ACC112 (cell line): ENCODE measurements around the gene CEP126.
A peak's percentile ranks its signal among the peaks of the same experiment; 100 is the strongest.

Experiments used
- H2AFZ ChIP-seq: fragments of 200-600 bp; sonication (generic); one replicate; pipeline ENCODE4 v1.6.0; 2017; ENCODE audit warnings: antibody characterized with exemption, low read length; ENCODE audit not compliant: unreplicated experiment
- H3K27ac ChIP-seq: fragments of 200-600 bp; sonication (generic); 2 replicates; pipeline ENCODE4 v1.5.1; 2014; ENCODE audit warnings: low read depth, mild to moderate bottlenecking, antibody characterized with exemption, low read length, moderate library complexity
- H3K27me3 ChIP-seq: fragments of 200-600 bp; sonication (generic); 2 replicates; pipeline ENCODE4 v1.6.1; 2014; ENCODE audit warnings: mild to moderate bottlenecking, antibody characterized with exemption, low read length, moderate library complexity, mixed read lengths; ENCODE audit not compliant: insufficient read depth
- H3K36me3 ChIP-seq: fragments of 200-600 bp; sonication (generic); 2 replicates; pipeline ENCODE4 v1.6.1; 2016; ENCODE audit warnings: mild to moderate bottlenecking, antibody characterized with exemption, low read length, moderate library complexity, mixed read lengths; ENCODE audit not compliant: insufficient read depth
- H3K4me1 ChIP-seq: fragments of 200-600 bp; sonication (generic); one replicate; pipeline ENCODE4 v1.6.1; 2016; ENCODE audit warnings: low read length, mixed read lengths; ENCODE audit not compliant: insufficient read depth, unreplicated experiment, control insufficient read depth
- H3K4me3 ChIP-seq: fragments of 200-600 bp; sonication (generic); 2 replicates; pipeline ENCODE4 v1.5.1; 2014; ENCODE audit warnings: mild to moderate bottlenecking, low read depth, low read length
- H3K79me2 ChIP-seq: fragments of 200-600 bp; sonication (generic); one replicate; pipeline ENCODE4 v1.6.0; 2016; ENCODE audit warnings: low read length; ENCODE audit not compliant: control insufficient read depth, unreplicated experiment, insufficient read depth

Gene CEP126

GRCh38 chr11:101894505-101894904, 20.3 kb upstream of the CEP126 start:
- H3K27ac ChIP-seq: no peak overlapping the region
- no peaks in the 10 kb centered on the region for H3K36me3 ChIP-seq
- H3K4me1 ChIP-seq: no peaks in the 10 kb centered on the region
- no peak overlapping the region for H2AFZ ChIP-seq
- no peak overlapping the region for H3K4me3 ChIP-seq
- no peaks in the 10 kb centered on the region for H3K27me3 ChIP-seq
- H3K79me2 ChIP-seq: no peaks in the 10 kb centered on the region

DNA sequence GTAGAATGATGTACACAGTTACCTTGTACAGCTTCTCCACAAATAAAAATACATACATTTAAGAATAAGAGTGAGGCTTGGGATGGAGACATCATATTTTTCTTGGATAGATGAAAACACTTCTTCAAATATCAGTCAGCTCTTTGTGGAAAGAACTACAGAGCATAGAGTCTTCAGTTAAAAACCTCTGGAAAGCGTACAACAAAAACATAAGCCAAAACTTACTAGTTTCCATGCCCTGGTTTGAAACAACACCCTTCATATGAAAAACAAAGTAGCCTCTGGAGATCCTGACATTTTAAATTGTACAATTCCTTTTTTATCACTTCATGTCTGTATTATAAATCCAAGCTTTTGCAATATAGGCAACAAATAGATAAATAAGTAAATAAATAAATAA, 7.0 kb upstream of the CEP126 start:
- Histone ChIP-seq H2AFZ (peak overlapping the region; percentile 92), H3K4me3 (no peak overlapping the region), H3K27ac (peak overlapping the region; percentile 20; the same call in 1 of the 2 replicates), H3K36me3 (no peaks in the 10 kb centered on the region), H3K4me1 (peaks cover 8% of the 10 kb centered on the region), H3K79me2 (no peaks in the 10 kb centered on the region), H3K27me3 (no peaks in the 10 kb centered on the region)

DNA sequence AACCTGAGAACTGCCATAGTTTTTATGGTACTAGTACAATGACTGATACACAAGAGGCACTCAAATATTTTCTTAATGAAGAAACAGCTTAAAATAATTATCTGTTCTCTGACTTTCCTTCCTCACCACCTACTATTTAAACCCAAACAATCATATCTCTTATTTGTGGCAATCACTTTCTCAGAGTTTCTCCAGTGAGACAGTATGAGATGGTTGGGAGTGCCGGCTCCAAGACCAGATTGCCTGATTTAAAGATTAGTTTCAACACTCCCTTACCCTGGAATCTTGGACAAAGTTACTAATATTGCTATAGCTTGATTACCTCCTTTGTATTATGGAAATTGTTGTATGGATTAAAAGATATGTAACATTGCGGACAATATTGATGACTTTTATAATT, 5.7 kb upstream of the CEP126 start:
- no peaks in the 10 kb centered on the region for H3K79me2 ChIP-seq
- H3K36me3 ChIP-seq: no peaks in the 10 kb centered on the region
- H3K4me1 ChIP-seq: peaks cover 21% of the 10 kb centered on the region
- no peak overlapping the region for H3K4me3 ChIP-seq
- no peaks in the 10 kb centered on the region for H3K27me3 ChIP-seq
- peak overlapping the region; percentile 3 for H2AFZ ChIP-seq
- no peak overlapping the region for H3K27ac ChIP-seq

GRCh38 chr11:101912823-101913284, 2.0 kb upstream of the CEP126 start:
- Histone ChIP-seq H3K79me2 (no peaks in the 10 kb centered on the region), H3K36me3 (no peaks in the 10 kb centered on the region), H2AFZ (peak overlapping the region; percentile 35), H3K4me1 (peaks cover 32% of the 10 kb centered on the region), H3K27ac (peak overlapping the region; percentile 97; the same call in 1 of the 2 replicates), H3K4me3 (no peak overlapping the region), H3K27me3 (no peaks in the 10 kb centered on the region)

GRCh38 chr11:101913656-101914055, 1.2 kb upstream of the CEP126 start:
- Histone ChIP-seq H3K27me3 (no peaks in the 10 kb centered on the region), H3K4me1 (peaks cover 32% of the 10 kb centered on the region), H3K27ac (peak overlapping the region; percentile 97), H3K79me2 (no peaks in the 10 kb centered on the region), H3K4me3 (peak overlapping the region; percentile 87), H2AFZ (peak overlapping the region; percentile 93), H3K36me3 (no peaks in the 10 kb centered on the region)

- Histone ChIP-seq H3K36me3 (no peaks in the 10 kb centered on the region), H2AFZ (peak overlapping the region; percentile 93), H3K4me1 (peaks cover 32% of the 10 kb centered on the region), H3K79me2 (no peaks in the 10 kb centered on the region), H3K27me3 (no peaks in the 10 kb centered on the region), H3K27ac (peak overlapping the region; percentile 97), H3K4me3 (peak overlapping the region; percentile 87)
Measured at GRCh38 chr11:101914341-101914737, 471 bp upstream of the CEP126 start.

- H2AFZ ChIP-seq: peak overlapping the region; percentile 43
- no peaks in the 10 kb centered on the region for H3K79me2 ChIP-seq
- H3K36me3 ChIP-seq: no peaks in the 10 kb centered on the region
- H3K27ac ChIP-seq: peak overlapping the region; percentile 97
- H3K4me1 ChIP-seq: peaks cover 28% of the 10 kb centered on the region
- no peaks in the 10 kb centered on the region for H3K27me3 ChIP-seq
- H3K4me3 ChIP-seq: peak overlapping the region; percentile 87
Measured at GRCh38 chr11:101915791-101916291, 1.0 kb downstream of the CEP126 start.

DNA sequence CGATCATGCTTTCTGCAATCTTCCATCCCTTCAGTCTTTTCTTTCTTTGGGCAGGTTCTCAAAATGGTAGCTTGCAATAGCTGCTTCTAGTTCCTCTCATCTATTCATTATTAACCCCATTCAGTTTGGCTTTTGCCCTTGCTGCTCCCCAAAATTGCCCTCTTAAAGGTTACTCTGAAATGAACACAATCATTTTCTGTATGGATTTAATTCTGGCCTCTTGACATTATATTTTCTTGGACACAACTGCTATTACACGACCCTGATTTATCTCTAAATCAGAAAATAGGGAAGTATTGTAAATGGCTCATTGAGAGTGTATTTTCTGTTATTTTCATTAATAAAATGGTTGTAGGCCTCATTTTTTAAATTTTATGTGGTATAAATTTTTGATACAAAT, 1.6 kb downstream of the CEP126 start, which contains the start of gene ANGPTL5:
Gene ANGPTL5 (minus strand): TSS at position 101 of the 400 bp plus-strand sequence. CDS start 8,613 bp downstream, outside the sequence.
- Histone ChIP-seq H3K4me1 (peaks cover 28% of the 10 kb centered on the region), H3K36me3 (no peaks in the 10 kb centered on the region), H3K79me2 (no peaks in the 10 kb centered on the region), H3K27ac (peak within 1 kb of the TSS; percentile 97), H3K4me3 (peak within 1 kb of the TSS; percentile 87), H2AFZ (peak within 1 kb of the TSS; percentile 43), H3K27me3 (no peaks in the 10 kb centered on the region)

DNA sequence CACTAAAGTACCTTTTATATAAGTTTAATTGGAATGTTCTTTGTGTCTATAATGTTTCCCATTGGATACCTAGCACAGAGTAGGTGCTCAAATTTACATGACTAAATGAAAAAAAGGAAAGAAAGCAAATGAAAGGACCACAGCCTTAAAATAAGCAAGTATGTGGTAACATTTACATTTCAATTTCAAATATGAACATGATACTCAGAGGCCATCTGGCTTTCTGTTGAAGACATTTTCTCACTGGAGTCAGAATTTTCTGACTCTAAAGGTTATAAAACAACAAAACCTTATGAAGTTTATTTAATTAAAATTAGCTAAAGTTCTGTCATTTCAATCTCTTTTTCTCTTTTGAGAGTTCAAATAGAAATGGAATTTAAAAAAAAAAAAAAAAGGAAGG, 2.4 kb downstream of the CEP126 start:
- no peaks in the 10 kb centered on the region for H3K27me3 ChIP-seq
- H3K79me2 ChIP-seq: no peaks in the 10 kb centered on the region
- no peak overlapping the region for H2AFZ ChIP-seq
- peaks cover 28% of the 10 kb centered on the region for H3K4me1 ChIP-seq
- no peak overlapping the region for H3K27ac ChIP-seq
- H3K36me3 ChIP-seq: no peaks in the 10 kb centered on the region
- no peak overlapping the region for H3K4me3 ChIP-seq

DNA sequence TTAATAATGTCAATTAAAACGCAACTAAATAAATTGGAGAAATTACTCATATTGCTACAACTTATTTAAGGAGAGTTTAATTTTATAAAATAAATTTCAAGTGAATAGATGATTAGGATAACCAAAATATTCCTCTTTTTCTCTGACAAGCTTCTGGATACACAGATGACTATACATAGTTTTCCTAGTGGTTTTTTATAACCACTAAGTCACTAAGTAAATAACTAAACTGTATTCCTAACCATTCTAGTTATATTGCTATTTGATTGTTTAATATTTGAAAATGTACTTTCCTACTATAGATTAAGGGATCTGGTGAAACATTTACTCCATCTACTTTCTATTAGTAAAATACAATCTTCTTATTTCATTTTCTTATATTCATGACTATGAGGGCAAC, 6.2 kb downstream of the CEP126 start:
- Histone ChIP-seq H2AFZ (no peak overlapping the region), H3K79me2 (no peaks in the 10 kb centered on the region), H3K36me3 (no peaks in the 10 kb centered on the region), H3K27ac (no peak overlapping the region), H3K4me3 (no peak overlapping the region), H3K27me3 (no peaks in the 10 kb centered on the region), H3K4me1 (peaks cover 7% of the 10 kb centered on the region)

GRCh38 chr11:101923554-101923953, 8.7 kb downstream of the CEP126 start:
- Histone ChIP-seq H3K4me1 (no peaks in the 10 kb centered on the region), H2AFZ (no peak overlapping the region)

More at GRCh38 chr11:101923554-101923953, 8.7 kb downstream of the CEP126 start:
- H3K79me2 ChIP-seq: no peaks in the 10 kb centered on the region
- no peaks in the 10 kb centered on the region for H3K36me3 ChIP-seq
- no peak overlapping the region for H3K27ac ChIP-seq
- H3K4me3 ChIP-seq: no peak overlapping the region
- no peaks in the 10 kb centered on the region for H3K27me3 ChIP-seq
